ENCODE measurements around the gene SYNPO2. TPM values are rescaled to one million over a fixed set of nuclear protein-coding genes. Genes with fewer than 3 reads are reported as not detected.
A peak's percentile ranks its signal among the peaks of the same experiment; 100 is the strongest.

SYNPO2 gene
- total RNA-seq, 1 experiment from 2014 or later, result 0.87 TPM

DNA sequence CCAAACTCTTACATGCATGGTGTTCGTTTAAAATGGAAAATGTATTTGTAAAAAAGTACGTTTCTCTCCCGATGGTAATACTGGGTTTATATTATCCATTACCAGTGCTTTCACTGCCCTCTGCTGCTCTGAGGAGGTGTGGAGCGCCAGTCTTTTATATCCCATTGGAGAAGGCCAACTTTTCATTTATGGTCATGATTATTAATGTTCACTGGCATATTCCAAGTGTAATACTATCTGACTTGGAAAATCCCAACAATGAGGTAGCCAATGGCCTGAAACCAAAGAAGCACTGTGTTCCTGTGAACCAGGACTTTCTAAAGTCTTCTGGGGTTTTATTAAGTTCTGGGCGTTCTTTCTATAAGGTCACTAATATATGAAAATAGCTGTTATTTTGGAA lies 80.7 kb downstream of the SYNPO2 start:
- intact Hi-C loops (cut with micrococcal nuclease; ENCODE audit: unreplicated experiment), result loop anchor here (1.0 kb wide), 3 partner anchors 79 to 228 kb away; no protein-coding TSS in a partner anchor
- Histone ChIP-seq H2AFZ (no peak overlapping the region), H3F3A (ENCODE audit: insufficient read depth, low read depth) (peaks cover 7% of the 10 kb centered on the region; the same call in 1 of the 2 replicates), H3K27ac (no peak overlapping the region), H3K9me3 (ENCODE audit: insufficient read depth, low read depth) (no peaks in the 10 kb centered on the region), H3K36me3 (ENCODE audit: low read depth) (no peaks in the 10 kb centered on the region), H3K27me3 (ENCODE audit: insufficient read depth, low read depth) (no peaks in the 10 kb centered on the region), H3K79me2 (ENCODE audit: low read depth) (no peaks in the 10 kb centered on the region), H3K4me2 (no peak overlapping the region), H3K9me2 (ENCODE audit: insufficient read depth) (no peaks in the 10 kb centered on the region), H3K4me3 (no peak overlapping the region), H3K4me1 (replicated peaks; ENCODE audit: insufficient read depth) (peaks cover 16% of the 10 kb centered on the region), H4K20me1 (ENCODE audit: insufficient read depth) (no peaks in the 10 kb centered on the region)
- BruUV-seq (replicated peaks), result no TSS peak
- CTCF ChIA-PET, result interaction anchor here (0.6 kb wide), 2 partner anchors 194 to 198 kb away, joined by 3 to 10 read pairs; no protein-coding TSS in a partner anchor
- peak in 1 of 2 experiments; percentile 35 for DNase-seq
- peak; percentile 57 for TF ChIP-seq CTCF (conservative IDR thresholded peaks at IDR 0.05)
- TF ChIP-seq EZH2 (IDR thresholded peaks at IDR 0.05; ENCODE audit: low read depth), result no peak
- POLR2A ChIA-PET (ENCODE audit: unreplicated experiment), result no interaction called here

DNA sequence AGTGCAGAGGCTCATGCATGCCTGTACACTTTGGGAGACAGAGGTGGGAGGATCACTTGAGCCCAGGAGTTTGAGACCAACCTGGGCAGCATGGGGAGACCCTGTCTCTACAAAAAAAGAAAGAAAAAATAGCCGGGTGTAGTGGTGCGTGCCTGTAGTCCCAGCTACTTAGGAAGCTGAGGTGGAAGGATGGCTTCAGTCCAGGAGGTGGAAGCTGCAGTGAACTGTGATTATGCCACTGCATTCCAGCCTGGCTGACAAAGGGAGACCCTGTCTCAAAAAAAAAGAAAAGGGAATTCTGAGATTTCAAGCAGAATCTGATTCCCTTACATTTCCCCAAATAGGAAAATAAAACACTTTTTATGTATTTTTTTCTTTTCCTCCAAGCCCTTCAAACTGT lies 83.5 kb downstream of the SYNPO2 start:
- CTCF ChIA-PET, result no interaction called here
- no peak for DNase-seq
- intact Hi-C loops (cut with micrococcal nuclease; ENCODE audit: unreplicated experiment), result no loop called here

DNA sequence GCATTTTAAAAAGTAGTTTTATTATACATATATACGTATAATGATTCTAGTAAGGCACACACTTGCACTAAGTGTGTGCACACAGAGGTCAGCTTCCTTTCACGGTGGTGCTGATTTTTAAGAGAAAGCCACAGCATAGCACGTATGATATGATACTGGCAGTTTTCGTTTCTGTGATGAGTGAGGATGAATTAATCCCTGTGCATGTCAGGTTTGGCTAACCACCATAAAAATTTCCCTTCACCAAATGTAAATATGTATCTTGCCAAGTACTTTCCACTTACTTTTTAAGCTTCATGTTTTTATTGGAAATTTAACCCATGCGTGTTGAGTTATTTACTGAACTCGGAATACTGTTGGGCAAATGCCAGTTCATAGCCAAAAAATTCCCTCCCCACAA lies 84.6 kb downstream of the SYNPO2 start:
- POLR2A ChIA-PET (ENCODE audit: unreplicated experiment), result no interaction called here
- H3K27ac ChIP-seq, result no peak overlapping the region
- H3K36me3 ChIP-seq (ENCODE audit: low read depth), result no peaks in the 10 kb centered on the region
- DNase-seq, result no peak
- no peak overlapping the region for H2AFZ ChIP-seq
- no peak overlapping the region for H3K4me3 ChIP-seq
- no peak overlapping the region for H3K4me2 ChIP-seq
- TF ChIP-seq CTCF (conservative IDR thresholded peaks at IDR 0.05) (no peak), EZH2 (IDR thresholded peaks at IDR 0.05; ENCODE audit: low read depth) (no peak)
- no peaks in the 10 kb centered on the region for H3K27me3 ChIP-seq (ENCODE audit: insufficient read depth, low read depth)
- no peaks in the 10 kb centered on the region for H3K79me2 ChIP-seq (ENCODE audit: low read depth)
- intact Hi-C loops (cut with micrococcal nuclease; ENCODE audit: unreplicated experiment), result no loop called here
- H3F3A ChIP-seq (ENCODE audit: insufficient read depth, low read depth), result no peaks in the 10 kb centered on the region
- no peaks in the 10 kb centered on the region for H4K20me1 ChIP-seq (ENCODE audit: insufficient read depth)
- no TSS peak for BruUV-seq (replicated peaks)
- H3K9me2 ChIP-seq (ENCODE audit: insufficient read depth), result no peaks in the 10 kb centered on the region
- CTCF ChIA-PET, result no interaction called here
- H3K4me1 ChIP-seq (replicated peaks; ENCODE audit: insufficient read depth), result peaks cover 4% of the 10 kb centered on the region; the same call in 1 of the 2 replicates
- H3K9me3 ChIP-seq (ENCODE audit: insufficient read depth, low read depth), result no peaks in the 10 kb centered on the region

More for the DNA sequence above, 83.5 kb downstream of the SYNPO2 start:
- Histone ChIP-seq H3K9me2 (ENCODE audit: insufficient read depth) (no peaks in the 10 kb centered on the region), H3F3A (ENCODE audit: insufficient read depth, low read depth) (peaks cover 7% of the 10 kb centered on the region; the same call in 1 of the 2 replicates), H3K79me2 (ENCODE audit: low read depth) (no peaks in the 10 kb centered on the region), H3K9me3 (ENCODE audit: insufficient read depth, low read depth) (no peaks in the 10 kb centered on the region), H2AFZ (no peak overlapping the region), H3K4me2 (no peak overlapping the region), H4K20me1 (ENCODE audit: insufficient read depth) (no peaks in the 10 kb centered on the region), H3K4me3 (no peak overlapping the region), H3K36me3 (ENCODE audit: low read depth) (no peaks in the 10 kb centered on the region), H3K27me3 (ENCODE audit: insufficient read depth, low read depth) (no peaks in the 10 kb centered on the region), H3K4me1 (replicated peaks; ENCODE audit: insufficient read depth) (peaks cover 14% of the 10 kb centered on the region), H3K27ac (no peak overlapping the region)
- TF ChIP-seq EZH2 (IDR thresholded peaks at IDR 0.05; ENCODE audit: low read depth) (no peak), CTCF (conservative IDR thresholded peaks at IDR 0.05) (no peak)
- BruUV-seq (replicated peaks), result no TSS peak
- POLR2A ChIA-PET (ENCODE audit: unreplicated experiment), result no interaction called here

Data from PC-9 (cell line).